Thymus (tissue), 11 donors: ENCODE results near the gene GSTA1. TPM values are rescaled to one million over a fixed set of nuclear protein-coding genes. Genes with fewer than 3 reads are reported as not detected.
"Not testable (repeated sequence)": the region's sequence is repeated elsewhere in the genome, so short reads cannot be mapped to it uniquely, and the experiment has no call there.

Source experiments
- DNase-seq, 9 donors: peaks; one replicate each; pipeline ENCODE4 v3.0.0-alpha.2; 2013; ENCODE audit warnings: low spot score in 9 of 9, low read depth in 6 of 9, missing footprints in 1 of 9
- H3K27ac ChIP-seq, 2 donors: one replicate each; pipeline ENCODE4 v1.5.1; 2013; ENCODE audit warnings: control low read depth in 1 of 2, low read depth in 1 of 2, low read length in 1 of 2, mild to moderate bottlenecking in 1 of 2, moderate library complexity in 1 of 2
- H3K27me3 ChIP-seq, 2 donors: one replicate each; pipeline ENCODE4 v1.5.1; 2013; ENCODE audit warnings: low read length in 1 of 2; ENCODE audit not compliant: control insufficient read depth in 2 of 2, insufficient read depth in 1 of 2
- H3K36me3 ChIP-seq, 2 donors: one replicate each; pipeline ENCODE4 v1.5.1; 2013; ENCODE audit warnings: low read length in 1 of 2, mild to moderate bottlenecking in 1 of 2, moderate library complexity in 1 of 2; ENCODE audit not compliant: control insufficient read depth in 2 of 2, insufficient read depth in 2 of 2
- H3K4me1 ChIP-seq, 2 donors: one replicate each; pipeline ENCODE4 v1.5.1; 2013; ENCODE audit warnings: low read length in 2 of 2; ENCODE audit not compliant: control insufficient read depth in 2 of 2, insufficient read depth in 2 of 2
- H3K4me3 ChIP-seq, 2 donors: one replicate each; pipeline ENCODE4 v1.5.1; 2013; ENCODE audit warnings: low read length in 2 of 2, control low read depth in 1 of 2, mild to moderate bottlenecking in 1 of 2
- H3K9me3 ChIP-seq, 2 donors: one replicate each; pipeline ENCODE4 v1.5.1; 2013; ENCODE audit warnings: low read length in 1 of 2, mild to moderate bottlenecking in 1 of 2; ENCODE audit not compliant: control insufficient read depth in 2 of 2, insufficient read depth in 1 of 2
- WGBS: extraction: QIAGEN DNeasy Blood & Tissue Kit; methylation state at CpG from one replicate; pipeline ENCODE4 v1.1.7; 2013; 5-methylcytosine and 5-hydroxymethylcytosine counted together
- polyA plus RNA-seq: library from polyadenylated mRNA; stranded (reverse); fragments of 200-250 nt; gene quantifications from one replicate; pipeline ENCODE4 v1.2.3, GENCODE V29; 2013
- total RNA-seq: library from RNA; stranded (reverse); fragments of 120-200 nt; gene quantifications from one replicate; pipeline ENCODE4 v1.2.4, GENCODE V29; 2013
- donor health status: healthy.

Gene GSTA1
- total and polyA plus RNA-seq, 2 donors, result 0.66 to 1.8 TPM

GRCh38 chr6:52767658-52768057, 36.0 kb downstream of the GSTA1 start:
- not testable (repeated sequence) for H3K4me1 ChIP-seq

GRCh38 chr6:52763322-52763916, 40.2 kb downstream of the GSTA1 start, which contains the start of gene GSTA2:
GSTA2 (minus strand) TSS chr6:52763475; CDS start chr6:52757947, 5,528 bp downstream.
- not testable (repeated sequence) for H3K27me3 ChIP-seq, H3K27ac ChIP-seq, H3K4me3 ChIP-seq, H3K9me3 ChIP-seq, DNase-seq, H3K4me1 ChIP-seq, H3K36me3 ChIP-seq
- 40% methylated on average over 2 of the region's 2 CpGs for WGBS

More at GRCh38 chr6:52767658-52768057, 36.0 kb downstream of the GSTA1 start:
- not testable (repeated sequence) for H3K27ac ChIP-seq, H3K27me3 ChIP-seq, H3K4me3 ChIP-seq, H3K36me3 ChIP-seq, DNase-seq, H3K9me3 ChIP-seq

- H3K27ac ChIP-seq, H3K4me1 ChIP-seq, DNase-seq, H3K27me3 ChIP-seq, H3K9me3 ChIP-seq, H3K4me3 ChIP-seq, H3K36me3 ChIP-seq: not testable (repeated sequence)
- WGBS, result 82% methylated on average over 7 of the region's 7 CpGs
These were observed 41.7 kb downstream of the GSTA1 start for GRCh38 chr6:52761673-52762491.

GRCh38 chr6:52760105-52760765, 43.4 kb downstream of the GSTA1 start:
- Histone ChIP-seq H3K9me3 (no peaks in the 10 kb centered on the region), H3K36me3 (no peaks in the 10 kb centered on the region), H3K27me3 (no peaks in the 10 kb centered on the region), H3K4me3 (no peak overlapping the region), H3K4me1 (no peaks in the 10 kb centered on the region), H3K27ac (no peak overlapping the region)
- no peak for DNase-seq
- WGBS, result 78% methylated on average over 6 of the region's 6 CpGs

- no peak for DNase-seq
- WGBS, result 46% methylated on average over 1 of the region's 1 CpG
- Histone ChIP-seq H3K27me3 (no peaks in the 10 kb centered on the region), H3K27ac (no peak overlapping the region), H3K4me1 (no peaks in the 10 kb centered on the region), H3K9me3 (no peaks in the 10 kb centered on the region), H3K4me3 (no peak overlapping the region), H3K36me3 (no peaks in the 10 kb centered on the region)
These were observed 44.5 kb downstream of the GSTA1 start for GRCh38 chr6:52759085-52759484.

- DNase-seq, H3K27ac ChIP-seq, H3K4me1 ChIP-seq, H3K9me3 ChIP-seq, H3K36me3 ChIP-seq, H3K4me3 ChIP-seq, H3K27me3 ChIP-seq: not testable (repeated sequence)
- 95% methylated on average over 7 of the region's 7 CpGs for WGBS
These were observed 45.8 kb downstream of the GSTA1 start for GRCh38 chr6:52757651-52758338.

GRCh38 chr6:52754443-52754842, 49.2 kb downstream of the GSTA1 start:
- H3K9me3 ChIP-seq, result no peaks in the 10 kb centered on the region
- no peak for DNase-seq
- no peaks in the 10 kb centered on the region for H3K4me1 ChIP-seq
- no peaks in the 10 kb centered on the region for H3K36me3 ChIP-seq
- H3K27me3 ChIP-seq, result no peaks in the 10 kb centered on the region
- 93% methylated on average over 3 of the region's 3 CpGs for WGBS
- H3K27ac ChIP-seq, result no peak overlapping the region
- H3K4me3 ChIP-seq, result no peak overlapping the region

GRCh38 chr6:52753137-52753536, 50.5 kb downstream of the GSTA1 start:
- not testable (repeated sequence) for H3K4me3 ChIP-seq, H3K27ac ChIP-seq, H3K9me3 ChIP-seq, H3K36me3 ChIP-seq, H3K27me3 ChIP-seq, H3K4me1 ChIP-seq, DNase-seq
- WGBS, result 98% methylated on average over 2 of the region's 2 CpGs

GRCh38 chr6:52752310-52752709, 51.3 kb downstream of the GSTA1 start:
- Histone ChIP-seq H3K27me3 (no peaks in the 10 kb centered on the region), H3K27ac (no peak overlapping the region), H3K9me3 (no peaks in the 10 kb centered on the region), H3K4me3 (no peak overlapping the region), H3K4me1 (no peaks in the 10 kb centered on the region), H3K36me3 (no peaks in the 10 kb centered on the region)
- no peak for DNase-seq
